Measurements from ENCODE around the gene ZC3H15. TPM values are rescaled to one million over a fixed set of nuclear protein-coding genes. Genes with fewer than 3 reads are reported as not detected.

Gene ZC3H15
- total and polyA plus RNA-seq, 2 experiments from 2014 or later, result 75.6 to 281 TPM

DNA sequence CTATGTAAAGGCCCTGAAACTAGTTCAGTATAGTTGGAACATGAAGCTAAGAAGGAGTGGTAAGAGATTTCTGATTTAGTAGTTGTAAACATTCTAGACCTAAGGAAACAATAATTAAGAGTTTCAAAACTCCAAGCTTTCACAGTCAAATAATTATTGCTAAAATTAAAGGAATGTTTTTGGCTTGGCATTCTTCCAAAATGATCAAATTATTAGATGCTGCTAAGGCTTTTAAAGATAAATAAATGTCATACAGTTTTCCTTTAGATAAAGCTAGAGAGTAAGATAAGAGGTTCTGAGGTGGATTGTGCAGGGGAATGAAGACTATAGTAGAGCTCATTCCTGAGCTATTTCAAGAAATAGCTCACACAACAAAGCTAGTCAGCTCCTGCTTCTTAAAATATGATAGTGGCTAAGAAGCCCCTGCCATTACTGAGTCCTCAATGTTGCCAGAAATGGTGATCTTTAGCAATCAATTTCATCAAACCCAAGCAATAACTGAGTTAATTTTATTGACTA lies 45.3 kb downstream of the ZC3H15 start:
- H3K4me3 Mint-ChIP-seq, result no peak overlapping the region
- no peaks in the 10 kb centered on the region for H3K4me1 Mint-ChIP-seq
- peaks cover 3% of the 10 kb centered on the region; the same call in 2 of the 3 replicates for H3K9me3 Mint-ChIP-seq
- Histone ChIP-seq H4K20me1 (replicated peaks; ENCODE audit: insufficient read depth) (no peaks in the 10 kb centered on the region), H3K4me3 (no peak overlapping the region), H3K36me3 (ENCODE audit: insufficient read depth) (no peaks in the 10 kb centered on the region), H3K79me2 (replicated peaks; ENCODE audit: insufficient read depth) (no peaks in the 10 kb centered on the region), H3K27me3 (ENCODE audit: insufficient read depth) (no peaks in the 10 kb centered on the region), H2AFZ (no peak overlapping the region), H3F3A (replicated peaks; ENCODE audit: low read depth) (no peaks in the 10 kb centered on the region), H3K27ac (ENCODE audit: low read depth) (no peak overlapping the region), H3K4me2 (no peak overlapping the region), H3K9me2 (ENCODE audit: insufficient read depth) (no peaks in the 10 kb centered on the region), H3K4me1 (ENCODE audit: insufficient read depth) (no peaks in the 10 kb centered on the region)
- no peak for DNase-seq (ENCODE audit: low spot score)
- H3K27me3 Mint-ChIP-seq (ENCODE audit: insufficient read depth, low read depth, poor library complexity), result peaks cover 3% of the 10 kb centered on the region
- TF ChIP-seq ZNF114 (CRISPR knock-in tag; IDR thresholded peaks at IDR 0.05), result no peak
- TF ChIP-seq, protein P1, sequence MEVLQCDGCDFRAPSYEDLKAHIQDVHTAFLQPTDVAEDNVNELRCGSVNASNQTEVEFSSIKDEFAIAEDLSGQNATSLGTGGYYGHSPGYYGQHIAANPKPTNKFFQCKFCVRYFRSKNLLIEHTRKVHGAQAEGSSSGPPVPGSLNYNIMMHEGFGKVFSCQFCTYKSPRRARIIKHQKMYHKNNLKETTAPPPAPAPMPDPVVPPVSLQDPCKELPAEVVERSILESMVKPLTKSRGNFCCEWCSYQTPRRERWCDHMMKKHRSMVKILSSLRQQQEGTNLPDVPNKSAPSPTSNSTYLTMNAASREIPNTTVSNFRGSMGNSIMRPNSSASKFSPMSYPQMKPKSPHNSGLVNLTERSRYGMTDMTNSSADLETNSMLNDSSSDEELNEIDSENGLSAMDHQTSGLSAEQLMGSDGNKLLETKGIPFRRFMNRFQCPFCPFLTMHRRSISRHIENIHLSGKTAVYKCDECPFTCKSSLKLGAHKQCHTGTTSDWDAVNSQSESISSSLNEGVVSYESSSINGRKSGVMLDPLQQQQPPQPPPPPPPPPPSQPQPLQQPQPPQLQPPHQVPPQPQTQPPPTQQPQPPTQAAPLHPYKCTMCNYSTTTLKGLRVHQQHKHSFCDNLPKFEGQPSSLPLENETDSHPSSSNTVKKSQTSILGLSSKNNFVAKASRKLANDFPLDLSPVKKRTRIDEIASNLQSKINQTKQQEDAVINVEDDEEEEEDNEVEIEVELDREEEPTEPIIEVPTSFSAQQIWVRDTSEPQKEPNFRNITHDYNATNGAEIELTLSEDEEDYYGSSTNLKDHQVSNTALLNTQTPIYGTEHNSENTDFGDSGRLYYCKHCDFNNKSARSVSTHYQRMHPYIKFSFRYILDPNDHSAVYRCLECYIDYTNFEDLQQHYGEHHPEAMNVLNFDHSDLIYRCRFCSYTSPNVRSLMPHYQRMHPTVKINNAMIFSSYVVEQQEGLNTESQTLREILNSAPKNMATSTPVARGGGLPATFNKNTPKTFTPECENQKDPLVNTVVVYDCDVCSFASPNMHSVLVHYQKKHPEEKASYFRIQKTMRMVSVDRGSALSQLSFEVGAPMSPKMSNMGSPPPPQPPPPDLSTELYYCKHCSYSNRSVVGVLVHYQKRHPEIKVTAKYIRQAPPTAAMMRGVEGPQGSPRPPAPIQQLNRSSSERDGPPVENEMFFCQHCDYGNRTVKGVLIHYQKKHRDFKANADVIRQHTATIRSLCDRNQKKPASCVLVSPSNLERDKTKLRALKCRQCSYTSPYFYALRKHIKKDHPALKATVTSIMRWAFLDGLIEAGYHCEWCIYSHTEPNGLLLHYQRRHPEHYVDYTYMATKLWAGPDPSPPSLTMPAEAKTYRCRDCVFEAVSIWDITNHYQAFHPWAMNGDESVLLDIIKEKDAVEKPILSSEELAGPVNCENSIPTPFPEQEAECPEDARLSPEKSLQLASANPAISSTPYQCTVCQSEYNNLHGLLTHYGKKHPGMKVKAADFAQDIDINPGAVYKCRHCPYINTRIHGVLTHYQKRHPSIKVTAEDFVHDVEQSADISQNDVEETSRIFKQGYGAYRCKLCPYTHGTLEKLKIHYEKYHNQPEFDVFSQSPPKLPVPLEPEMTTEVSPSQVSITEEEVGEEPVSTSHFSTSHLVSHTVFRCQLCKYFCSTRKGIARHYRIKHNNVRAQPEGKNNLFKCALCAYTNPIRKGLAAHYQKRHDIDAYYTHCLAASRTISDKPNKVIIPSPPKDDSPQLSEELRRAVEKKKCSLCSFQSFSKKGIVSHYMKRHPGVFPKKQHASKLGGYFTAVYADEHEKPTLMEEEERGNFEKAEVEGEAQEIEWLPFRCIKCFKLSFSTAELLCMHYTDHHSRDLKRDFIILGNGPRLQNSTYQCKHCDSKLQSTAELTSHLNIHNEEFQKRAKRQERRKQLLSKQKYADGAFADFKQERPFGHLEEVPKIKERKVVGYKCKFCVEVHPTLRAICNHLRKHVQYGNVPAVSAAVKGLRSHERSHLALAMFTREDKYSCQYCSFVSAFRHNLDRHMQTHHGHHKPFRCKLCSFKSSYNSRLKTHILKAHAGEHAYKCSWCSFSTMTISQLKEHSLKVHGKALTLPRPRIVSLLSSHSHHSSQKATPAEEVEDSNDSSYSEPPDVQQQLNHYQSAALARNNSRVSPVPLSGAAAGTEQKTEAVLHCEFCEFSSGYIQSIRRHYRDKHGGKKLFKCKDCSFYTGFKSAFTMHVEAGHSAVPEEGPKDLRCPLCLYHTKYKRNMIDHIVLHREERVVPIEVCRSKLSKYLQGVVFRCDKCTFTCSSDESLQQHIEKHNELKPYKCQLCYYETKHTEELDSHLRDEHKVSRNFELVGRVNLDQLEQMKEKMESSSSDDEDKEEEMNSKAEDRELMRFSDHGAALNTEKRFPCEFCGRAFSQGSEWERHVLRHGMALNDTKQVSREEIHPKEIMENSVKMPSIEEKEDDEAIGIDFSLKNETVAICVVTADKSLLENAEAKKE (CRISPR knock-in tag; IDR thresholded peaks at IDR 0.05), result no peak
- no peak for TF ChIP-seq STAT1 (IDR thresholded peaks at IDR 0.05; ENCODE audit: unreplicated experiment)
- TF ChIP-seq POLR2AphosphoS5 (IDR thresholded peaks at IDR 0.05; ENCODE audit: low read depth), result no peak
- TF ChIP-seq, protein P2, sequence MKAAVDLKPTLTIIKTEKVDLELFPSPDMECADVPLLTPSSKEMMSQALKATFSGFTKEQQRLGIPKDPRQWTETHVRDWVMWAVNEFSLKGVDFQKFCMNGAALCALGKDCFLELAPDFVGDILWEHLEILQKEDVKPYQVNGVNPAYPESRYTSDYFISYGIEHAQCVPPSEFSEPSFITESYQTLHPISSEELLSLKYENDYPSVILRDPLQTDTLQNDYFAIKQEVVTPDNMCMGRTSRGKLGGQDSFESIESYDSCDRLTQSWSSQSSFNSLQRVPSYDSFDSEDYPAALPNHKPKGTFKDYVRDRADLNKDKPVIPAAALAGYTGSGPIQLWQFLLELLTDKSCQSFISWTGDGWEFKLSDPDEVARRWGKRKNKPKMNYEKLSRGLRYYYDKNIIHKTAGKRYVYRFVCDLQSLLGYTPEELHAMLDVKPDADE (IDR thresholded peaks at IDR 0.05), result no peak
- no peak for TF ChIP-seq JUNB (IDR thresholded peaks at IDR 0.05; ENCODE audit: unreplicated experiment)
- TF ChIP-seq ZNF331 (CRISPR knock-in tag; IDR thresholded peaks at IDR 0.05; ENCODE audit: low read depth), result no peak
- no peak for TF ChIP-seq EZH2phosphoT487 (IDR thresholded peaks at IDR 0.05; ENCODE audit: unreplicated experiment)
- TF ChIP-seq, protein P3, sequence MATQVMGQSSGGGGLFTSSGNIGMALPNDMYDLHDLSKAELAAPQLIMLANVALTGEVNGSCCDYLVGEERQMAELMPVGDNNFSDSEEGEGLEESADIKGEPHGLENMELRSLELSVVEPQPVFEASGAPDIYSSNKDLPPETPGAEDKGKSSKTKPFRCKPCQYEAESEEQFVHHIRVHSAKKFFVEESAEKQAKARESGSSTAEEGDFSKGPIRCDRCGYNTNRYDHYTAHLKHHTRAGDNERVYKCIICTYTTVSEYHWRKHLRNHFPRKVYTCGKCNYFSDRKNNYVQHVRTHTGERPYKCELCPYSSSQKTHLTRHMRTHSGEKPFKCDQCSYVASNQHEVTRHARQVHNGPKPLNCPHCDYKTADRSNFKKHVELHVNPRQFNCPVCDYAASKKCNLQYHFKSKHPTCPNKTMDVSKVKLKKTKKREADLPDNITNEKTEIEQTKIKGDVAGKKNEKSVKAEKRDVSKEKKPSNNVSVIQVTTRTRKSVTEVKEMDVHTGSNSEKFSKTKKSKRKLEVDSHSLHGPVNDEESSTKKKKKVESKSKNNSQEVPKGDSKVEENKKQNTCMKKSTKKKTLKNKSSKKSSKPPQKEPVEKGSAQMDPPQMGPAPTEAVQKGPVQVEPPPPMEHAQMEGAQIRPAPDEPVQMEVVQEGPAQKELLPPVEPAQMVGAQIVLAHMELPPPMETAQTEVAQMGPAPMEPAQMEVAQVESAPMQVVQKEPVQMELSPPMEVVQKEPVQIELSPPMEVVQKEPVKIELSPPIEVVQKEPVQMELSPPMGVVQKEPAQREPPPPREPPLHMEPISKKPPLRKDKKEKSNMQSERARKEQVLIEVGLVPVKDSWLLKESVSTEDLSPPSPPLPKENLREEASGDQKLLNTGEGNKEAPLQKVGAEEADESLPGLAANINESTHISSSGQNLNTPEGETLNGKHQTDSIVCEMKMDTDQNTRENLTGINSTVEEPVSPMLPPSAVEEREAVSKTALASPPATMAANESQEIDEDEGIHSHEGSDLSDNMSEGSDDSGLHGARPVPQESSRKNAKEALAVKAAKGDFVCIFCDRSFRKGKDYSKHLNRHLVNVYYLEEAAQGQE (IDR thresholded peaks at IDR 0.05; ENCODE audit: unreplicated experiment), result no peak
- no peak for TF ChIP-seq EZH2 (IDR thresholded peaks at IDR 0.05; ENCODE audit: low read depth, unreplicated experiment)
- no peak for TF ChIP-seq CREB1 (CRISPR knock-in tag; IDR thresholded peaks at IDR 0.05; ENCODE audit: low read depth)
- TF ChIP-seq, protein P4, sequence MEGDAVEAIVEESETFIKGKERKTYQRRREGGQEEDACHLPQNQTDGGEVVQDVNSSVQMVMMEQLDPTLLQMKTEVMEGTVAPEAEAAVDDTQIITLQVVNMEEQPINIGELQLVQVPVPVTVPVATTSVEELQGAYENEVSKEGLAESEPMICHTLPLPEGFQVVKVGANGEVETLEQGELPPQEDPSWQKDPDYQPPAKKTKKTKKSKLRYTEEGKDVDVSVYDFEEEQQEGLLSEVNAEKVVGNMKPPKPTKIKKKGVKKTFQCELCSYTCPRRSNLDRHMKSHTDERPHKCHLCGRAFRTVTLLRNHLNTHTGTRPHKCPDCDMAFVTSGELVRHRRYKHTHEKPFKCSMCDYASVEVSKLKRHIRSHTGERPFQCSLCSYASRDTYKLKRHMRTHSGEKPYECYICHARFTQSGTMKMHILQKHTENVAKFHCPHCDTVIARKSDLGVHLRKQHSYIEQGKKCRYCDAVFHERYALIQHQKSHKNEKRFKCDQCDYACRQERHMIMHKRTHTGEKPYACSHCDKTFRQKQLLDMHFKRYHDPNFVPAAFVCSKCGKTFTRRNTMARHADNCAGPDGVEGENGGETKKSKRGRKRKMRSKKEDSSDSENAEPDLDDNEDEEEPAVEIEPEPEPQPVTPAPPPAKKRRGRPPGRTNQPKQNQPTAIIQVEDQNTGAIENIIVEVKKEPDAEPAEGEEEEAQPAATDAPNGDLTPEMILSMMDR (conservative IDR thresholded peaks at IDR 0.05; ENCODE audit: low read depth in 2 of 2), result no peak
- no peak for TF ChIP-seq NANOG (IDR thresholded peaks at IDR 0.05; ENCODE audit: borderline replicate concordance)
- no peak overlapping the region for H3K27ac Mint-ChIP-seq
- no peaks in the 10 kb centered on the region for H3K36me3 Mint-ChIP-seq (ENCODE audit: low read depth)
- no peak for ATAC-seq

All from GM23338 (cell line).